H1 (cell line): ENCODE results near the gene CPNE8. TPM values are rescaled to one million over a fixed set of nuclear protein-coding genes. Genes with fewer than 3 reads are reported as not detected.

Source experiments
- ASH2L ChIP-seq: fragments of 200-600, 300-600 bp; sonication (generic); IDR thresholded peaks from one replicate; pipeline ENCODE4 v1.7.1; 2017; ENCODE audit warnings: low read length
- ATF3 ChIP-seq: IDR thresholded peaks from 2 replicates; pipeline ENCODE4 v1.6.1; 2011; ENCODE audit warnings: low read depth, mild to moderate bottlenecking, low read length; ENCODE audit not compliant: insufficient read depth
- BCL11A ChIP-seq, 2 experiments: IDR thresholded peaks; one replicate each; pipeline ENCODE4 v1.6.1; 2011; ENCODE audit warnings: low read depth in 2 of 2, low read length in 2 of 2, mild to moderate bottlenecking in 2 of 2
- CBX5 ChIP-seq: fragments of 300-800, 300-1000 bp; sonication (generic); IDR thresholded peaks from 2 replicates; pipeline ENCODE4 v1.7.1; 2016; ENCODE audit warnings: antibody characterized with exemption, low read length, low read depth
- GTF2F1 ChIP-seq: IDR thresholded peaks from 2 replicates; pipeline ENCODE4 v1.6.1; 2012; ENCODE audit warnings: low read depth, low read length, improper control_type of control experiment, borderline replicate concordance
- HDAC6 ChIP-seq: IDR thresholded peaks from one replicate; pipeline ENCODE4 v1.7.1; 2012; ENCODE audit warnings: low read depth, mild to moderate bottlenecking, inconsistent platforms, low read length, moderate library complexity
- JUN ChIP-seq: IDR thresholded peaks from 2 replicates; pipeline ENCODE4 v1.6.1; 2011; ENCODE audit warnings: low read depth, mild to moderate bottlenecking, improper control_type of control experiment, low read length
- MAFK ChIP-seq: IDR thresholded peaks from 2 replicates; pipeline ENCODE4 v1.6.1; 2012; ENCODE audit warnings: low read depth, mild to moderate bottlenecking, improper control_type of control experiment, low read length
- POLR2AphosphoS5 ChIP-seq: IDR thresholded peaks from 2 replicates; pipeline ENCODE4 v1.6.1; 2011; ENCODE audit warnings: low read depth, low read length
- POU5F1 ChIP-seq: IDR thresholded peaks from 2 replicates; pipeline ENCODE4 v1.6.1; 2011; ENCODE audit warnings: low read depth, mild to moderate bottlenecking, low read length, moderate library complexity
- RNF2 ChIP-seq: fragments of 200-900, 300-1000 bp; sonication (generic); IDR thresholded peaks from 2 replicates; pipeline ENCODE4 v1.7.1; 2016; ENCODE audit warnings: borderline replicate concordance, low read depth, mild to moderate bottlenecking, antibody characterized with exemption, low read length; ENCODE audit not compliant: poor library complexity, severe bottlenecking; ENCODE audit errors: missing control alignments
- SIN3A ChIP-seq, 2 experiments: IDR thresholded peaks in 1 of 2; conservative IDR thresholded peaks in 1 of 2; 2 replicates each; pipeline ENCODE4 v1.6.1; 2011 to 2012; ENCODE audit warnings: low read length in 2 of 2, improper control_type of control experiment in 1 of 2, low read depth in 1 of 2, mild to moderate bottlenecking in 1 of 2
- SP1 ChIP-seq: IDR thresholded peaks from 2 replicates; pipeline ENCODE4 v1.6.1; 2011; ENCODE audit warnings: low read depth, low read length
- SUZ12 ChIP-seq: fragments of 200-600 bp; sonication (generic); IDR thresholded peaks from 2 replicates; pipeline ENCODE4 v1.6.1; 2012; ENCODE audit warnings: mild to moderate bottlenecking, inconsistent platforms, low read length, moderate library complexity, mixed read lengths
- TAF1 ChIP-seq: IDR thresholded peaks from 2 replicates; pipeline ENCODE4 v1.6.1; 2011; ENCODE audit warnings: mild to moderate bottlenecking, low read depth, low read length
- TCF12 ChIP-seq: IDR thresholded peaks from 2 replicates; pipeline ENCODE4 v1.6.1; 2011; ENCODE audit warnings: low read depth, mild to moderate bottlenecking, low read length
- TEAD4 ChIP-seq: IDR thresholded peaks from 2 replicates; pipeline ENCODE4 v1.6.1; 2012; ENCODE audit warnings: low read depth, low read length, inconsistent platforms, mixed read lengths
- YY1 ChIP-seq: IDR thresholded peaks from 2 replicates; pipeline ENCODE4 v1.6.1; 2011; ENCODE audit warnings: low read depth, mild to moderate bottlenecking, low read length
- polyA plus RNA-seq, 7 experiments: library from polyadenylated mRNA; depleted of rRNA in 3 of 7; stranded (reverse) in 5 of 7; unstranded in 2 of 7; fragments of >200 nt in 5 of 7; fragments of 200-250 nt in 2 of 7; gene quantifications; 1 replicate in 5 of 7; 2 replicates in 1 of 7; 4 replicates in 1 of 7; pipeline versions ENCODE4 v1.2.1 to v1.2.3, GENCODE V29; 2011 to 2013; ENCODE audit warnings: missing spikeins in 2 of 7, mixed read lengths in 2 of 7
- total RNA-seq: library from RNA; stranded (reverse); fragmentation: NEBNext Ultra II Directional; extraction: Animal tissue kit (Norgen Biotek cat#: 25700); gene quantifications from 2 replicates; pipeline ENCODE4 v1.2.1, GENCODE V29; 2021
- TF ChIP-seq, protein P1 (sequence below): IDR thresholded peaks from 2 replicates; pipeline ENCODE4 v1.6.1; 2011; ENCODE audit warnings: low read length, improper control_type of control experiment
- TF ChIP-seq, protein P2 (sequence below), 3 experiments: IDR thresholded peaks; 1 replicate in 2 of 3; 2 replicates in 1 of 3; pipeline versions ENCODE4 v1.5.1 to v1.6.1; 2011; ENCODE audit warnings: low read length in 3 of 3, mild to moderate bottlenecking in 3 of 3, inconsistent platforms in 2 of 3, low read depth in 1 of 3, moderate library complexity in 1 of 3; ENCODE audit not compliant: insufficient read depth in 1 of 3; ENCODE audit errors: control extremely low read depth in 1 of 3

Gene CPNE8
- total and polyA plus RNA-seq, 2 of the 8 experiments (the other 6 are each of a cell fraction or from before 2014, with no cell fraction given) = 2.5 to 6.8 TPM

- TF ChIP-seq ASH2L = peak; percentile 55
- no peak for TF ChIP-seq JUN
- no peak for TF ChIP-seq SUZ12
- 0 out of 2 replicates have a peak, but pooled peaks have one; percentile 65 for TF ChIP-seq TCF12
- TF ChIP-seq YY1 = no peak; the same call in 1 of the 2 replicates
- no peak for TF ChIP-seq MAFK
- no peak for TF ChIP-seq ATF3
- TF ChIP-seq HDAC6 = no peak
- TF ChIP-seq, protein P1, sequence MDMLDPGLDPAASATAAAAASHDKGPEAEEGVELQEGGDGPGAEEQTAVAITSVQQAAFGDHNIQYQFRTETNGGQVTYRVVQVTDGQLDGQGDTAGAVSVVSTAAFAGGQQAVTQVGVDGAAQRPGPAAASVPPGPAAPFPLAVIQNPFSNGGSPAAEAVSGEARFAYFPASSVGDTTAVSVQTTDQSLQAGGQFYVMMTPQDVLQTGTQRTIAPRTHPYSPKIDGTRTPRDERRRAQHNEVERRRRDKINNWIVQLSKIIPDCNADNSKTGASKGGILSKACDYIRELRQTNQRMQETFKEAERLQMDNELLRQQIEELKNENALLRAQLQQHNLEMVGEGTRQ = no peak
- peak; percentile 55; the same call in 1 of the 2 replicates for TF ChIP-seq TAF1
- no peak for TF ChIP-seq SP1
- no peak for TF ChIP-seq TEAD4
- no peak for TF ChIP-seq RNF2
- TF ChIP-seq POU5F1 = no peak
- TF ChIP-seq BCL11A (IDR thresholded peaks at IDR 0.05; ENCODE audit: low read depth in 2 of 2, low read length in 2 of 2) = no peak
- peak; percentile 59; the same call in 1 of the 2 replicates for TF ChIP-seq POLR2AphosphoS5
- TF ChIP-seq CBX5 = no peak
- 0 out of 2 replicates have a peak, but pooled peaks have one; percentile 21 for TF ChIP-seq GTF2F1
- TF ChIP-seq SIN3A (conservative IDR thresholded peaks at IDR 0.05 in 1 of 2, IDR thresholded peaks at IDR 0.05 in 1 of 2; ENCODE audit: low read depth in 1 of 2, low read length in 2 of 2) = no peak; a peak in 1 of 4 replicates
- TF ChIP-seq, protein P2, sequence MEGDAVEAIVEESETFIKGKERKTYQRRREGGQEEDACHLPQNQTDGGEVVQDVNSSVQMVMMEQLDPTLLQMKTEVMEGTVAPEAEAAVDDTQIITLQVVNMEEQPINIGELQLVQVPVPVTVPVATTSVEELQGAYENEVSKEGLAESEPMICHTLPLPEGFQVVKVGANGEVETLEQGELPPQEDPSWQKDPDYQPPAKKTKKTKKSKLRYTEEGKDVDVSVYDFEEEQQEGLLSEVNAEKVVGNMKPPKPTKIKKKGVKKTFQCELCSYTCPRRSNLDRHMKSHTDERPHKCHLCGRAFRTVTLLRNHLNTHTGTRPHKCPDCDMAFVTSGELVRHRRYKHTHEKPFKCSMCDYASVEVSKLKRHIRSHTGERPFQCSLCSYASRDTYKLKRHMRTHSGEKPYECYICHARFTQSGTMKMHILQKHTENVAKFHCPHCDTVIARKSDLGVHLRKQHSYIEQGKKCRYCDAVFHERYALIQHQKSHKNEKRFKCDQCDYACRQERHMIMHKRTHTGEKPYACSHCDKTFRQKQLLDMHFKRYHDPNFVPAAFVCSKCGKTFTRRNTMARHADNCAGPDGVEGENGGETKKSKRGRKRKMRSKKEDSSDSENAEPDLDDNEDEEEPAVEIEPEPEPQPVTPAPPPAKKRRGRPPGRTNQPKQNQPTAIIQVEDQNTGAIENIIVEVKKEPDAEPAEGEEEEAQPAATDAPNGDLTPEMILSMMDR (IDR thresholded peaks at IDR 0.05; ENCODE audit: control extremely low read depth in 1 of 3, insufficient read depth in 1 of 3, low read depth in 1 of 3, low read length in 3 of 3) = peak; percentile 85 to 89 (median 86)
These were observed 1.2 kb upstream of the CPNE8 start (continued) for GRCh38 chr12:38906482-38907200.
